ENCODE data around the gene MRPS6.

MRPS6 gene
- long read RNA-seq, transcript MRPS6-202 (5 exons, 1,061 nt), result minor isoform, 11 of 147 reads
- long read RNA-seq, transcript MRPS6-201 (3 exons, 990 nt), result major isoform, 84 of 147 reads
- long read RNA-seq, partial matches to known transcripts, result 2 of 147 reads
- long read RNA-seq, other reads (novel, unspliced or antisense), result 50 of 147 reads

DNA sequence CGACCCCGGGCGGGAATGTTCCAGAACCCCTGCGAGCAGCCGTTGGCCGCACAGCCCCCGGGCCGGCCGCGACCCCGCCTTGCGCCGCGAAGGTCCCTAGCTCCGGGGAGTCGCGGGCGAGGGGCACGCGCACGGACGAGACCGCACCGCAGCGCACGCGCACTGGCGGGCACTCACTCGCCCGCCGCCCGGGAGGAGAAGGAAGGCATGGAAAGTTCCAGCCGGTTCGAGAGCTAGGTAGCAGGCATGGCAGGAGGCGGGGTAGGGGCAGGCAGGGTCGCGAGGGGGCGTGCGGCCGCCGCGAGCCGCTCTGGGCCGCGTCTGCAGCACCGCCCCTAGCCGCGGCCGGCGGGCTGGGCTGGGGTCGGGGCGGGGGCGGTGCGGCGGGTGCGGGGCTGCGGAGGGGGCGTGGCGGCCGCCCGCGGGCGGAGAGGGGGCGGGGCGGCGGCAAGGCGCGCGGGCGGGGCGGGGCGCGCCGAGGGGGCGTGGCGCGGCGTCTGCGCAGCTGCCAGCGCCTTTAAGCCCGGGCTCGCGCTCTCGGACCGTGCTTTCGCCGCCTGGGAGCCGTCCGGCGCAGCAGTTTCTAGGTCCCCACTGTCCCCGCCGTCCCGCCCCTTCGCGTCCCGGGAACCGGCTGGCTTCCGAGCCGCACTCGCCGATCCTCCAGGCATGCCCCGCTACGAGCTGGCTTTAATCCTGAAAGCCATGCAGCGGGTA, at the start of gene MRPS6, which contains the start of gene SLC5A3:
TSS of gene MRPS6 (plus strand) at position 547 of the 717 bp plus-strand sequence. CDS start at position 670, 123 bp downstream.
TSS of gene SLC5A3 (plus strand) at position 547 of the 717 bp plus-strand sequence. CDS start 21,621 bp downstream, outside the sequence.
- peak within 1 kb of the TSS; percentile 67 for H3K4me3 ChIP-seq (replicated peaks; ENCODE audit: insufficient read depth, low read length)
- peak within 1 kb of the TSS; percentile 83 for H3K27ac ChIP-seq (replicated peaks)
- no peaks in the 10 kb centered on the region for H3K27me3 ChIP-seq (ENCODE audit: insufficient read depth, poor library complexity, severe bottlenecking)
- TF ChIP-seq, protein P1, sequence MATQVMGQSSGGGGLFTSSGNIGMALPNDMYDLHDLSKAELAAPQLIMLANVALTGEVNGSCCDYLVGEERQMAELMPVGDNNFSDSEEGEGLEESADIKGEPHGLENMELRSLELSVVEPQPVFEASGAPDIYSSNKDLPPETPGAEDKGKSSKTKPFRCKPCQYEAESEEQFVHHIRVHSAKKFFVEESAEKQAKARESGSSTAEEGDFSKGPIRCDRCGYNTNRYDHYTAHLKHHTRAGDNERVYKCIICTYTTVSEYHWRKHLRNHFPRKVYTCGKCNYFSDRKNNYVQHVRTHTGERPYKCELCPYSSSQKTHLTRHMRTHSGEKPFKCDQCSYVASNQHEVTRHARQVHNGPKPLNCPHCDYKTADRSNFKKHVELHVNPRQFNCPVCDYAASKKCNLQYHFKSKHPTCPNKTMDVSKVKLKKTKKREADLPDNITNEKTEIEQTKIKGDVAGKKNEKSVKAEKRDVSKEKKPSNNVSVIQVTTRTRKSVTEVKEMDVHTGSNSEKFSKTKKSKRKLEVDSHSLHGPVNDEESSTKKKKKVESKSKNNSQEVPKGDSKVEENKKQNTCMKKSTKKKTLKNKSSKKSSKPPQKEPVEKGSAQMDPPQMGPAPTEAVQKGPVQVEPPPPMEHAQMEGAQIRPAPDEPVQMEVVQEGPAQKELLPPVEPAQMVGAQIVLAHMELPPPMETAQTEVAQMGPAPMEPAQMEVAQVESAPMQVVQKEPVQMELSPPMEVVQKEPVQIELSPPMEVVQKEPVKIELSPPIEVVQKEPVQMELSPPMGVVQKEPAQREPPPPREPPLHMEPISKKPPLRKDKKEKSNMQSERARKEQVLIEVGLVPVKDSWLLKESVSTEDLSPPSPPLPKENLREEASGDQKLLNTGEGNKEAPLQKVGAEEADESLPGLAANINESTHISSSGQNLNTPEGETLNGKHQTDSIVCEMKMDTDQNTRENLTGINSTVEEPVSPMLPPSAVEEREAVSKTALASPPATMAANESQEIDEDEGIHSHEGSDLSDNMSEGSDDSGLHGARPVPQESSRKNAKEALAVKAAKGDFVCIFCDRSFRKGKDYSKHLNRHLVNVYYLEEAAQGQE (IDR thresholded peaks at IDR 0.05; ENCODE audit: insufficient replicate concordance, low read depth), result no peak
- TF ChIP-seq GABPA (IDR thresholded peaks at IDR 0.05; ENCODE audit: low read depth) (no peak), SPI1 (IDR thresholded peaks at IDR 0.05; ENCODE audit: borderline replicate concordance, low read depth) (no peak), CTCF (IDR thresholded peaks at IDR 0.05; ENCODE audit: insufficient read depth, low read length) (no peak), POLR2AphosphoS5 (IDR thresholded peaks at IDR 0.05; ENCODE audit: low read depth) (peak; percentile 83)
- peak; percentile 71 to 77 for DNase-seq (ENCODE audit: low read depth in 1 of 2, low spot score in 1 of 2)

- TF ChIP-seq POLR2AphosphoS5 (IDR thresholded peaks at IDR 0.05; ENCODE audit: low read depth) (no peak), SPI1 (IDR thresholded peaks at IDR 0.05; ENCODE audit: borderline replicate concordance, low read depth) (no peak), GABPA (IDR thresholded peaks at IDR 0.05; ENCODE audit: low read depth) (no peak), CTCF (IDR thresholded peaks at IDR 0.05; ENCODE audit: insufficient read depth, low read length) (no peak)
- TF ChIP-seq, protein P1 (IDR thresholded peaks at IDR 0.05; ENCODE audit: insufficient replicate concordance, low read depth), result no peak
- Histone ChIP-seq H3K27ac (replicated peaks) (no peak overlapping the region), H3K4me3 (replicated peaks; ENCODE audit: insufficient read depth, low read length) (no peak overlapping the region), H3K27me3 (ENCODE audit: insufficient read depth, poor library complexity, severe bottlenecking) (no peaks in the 10 kb centered on the region)
- DNase-seq (ENCODE audit: low read depth in 1 of 2, low spot score in 1 of 2), result no peak
These were observed 49.5 kb upstream of the MRPS6 start for GRCh38 chr21:34023691-34024373.

GRCh38 chr21:34024374-34024693, 49.0 kb upstream of the MRPS6 start:
- H3K4me3 ChIP-seq (replicated peaks; ENCODE audit: insufficient read depth, low read length), result no peak overlapping the region
- no peaks in the 10 kb centered on the region for H3K27me3 ChIP-seq (ENCODE audit: insufficient read depth, poor library complexity, severe bottlenecking)
- DNase-seq (ENCODE audit: low read depth in 1 of 2, low spot score in 1 of 2), result no peak
- H3K27ac ChIP-seq (replicated peaks), result no peak overlapping the region
- TF ChIP-seq, protein P1 (IDR thresholded peaks at IDR 0.05; ENCODE audit: insufficient replicate concordance, low read depth), result no peak
- TF ChIP-seq CTCF (IDR thresholded peaks at IDR 0.05; ENCODE audit: insufficient read depth, low read length) (no peak), POLR2AphosphoS5 (IDR thresholded peaks at IDR 0.05; ENCODE audit: low read depth) (no peak), GABPA (IDR thresholded peaks at IDR 0.05; ENCODE audit: low read depth) (no peak), SPI1 (IDR thresholded peaks at IDR 0.05; ENCODE audit: borderline replicate concordance, low read depth) (no peak)
